BLaER1 (cell line): ENCODE results near the gene RHOC.
A peak's percentile ranks its signal among the peaks of the same experiment; 100 is the strongest.

Experiments used
- H3K27ac ChIP-seq: shearing (Covaris generic); formaldehyde crosslinking; 2 replicates; pipeline ENCODE4 v1.8.1; 2022
- H3K27me3 ChIP-seq: shearing (Covaris generic); formaldehyde crosslinking; 2 replicates; pipeline ENCODE4 v1.8.1; 2022
- H3K36me3 ChIP-seq: shearing (Covaris generic); formaldehyde crosslinking; 2 replicates; pipeline ENCODE4 v1.8.1; 2022
- H3K4me1 ChIP-seq: shearing (Covaris generic); formaldehyde crosslinking; 2 replicates; pipeline ENCODE4 v1.8.1; 2022
- H3K4me2 ChIP-seq: shearing (Covaris generic); formaldehyde crosslinking; 2 replicates; pipeline ENCODE4 v1.8.1; 2022
- H3K4me3 ChIP-seq: shearing (Covaris generic); formaldehyde crosslinking; 2 replicates; pipeline ENCODE4 v1.8.1; 2022
- H3K9ac ChIP-seq: shearing (Covaris generic); formaldehyde crosslinking; 2 replicates; pipeline ENCODE4 v1.8.1; 2022
- H3K9me3 ChIP-seq: shearing (Covaris generic); formaldehyde crosslinking; 2 replicates; pipeline ENCODE4 v1.8.1; 2022
- H4K20me1 ChIP-seq: shearing (Covaris generic); formaldehyde crosslinking; 2 replicates; pipeline ENCODE4 v1.8.1; 2022
- Cebpa-rat ChIP-seq: shearing (Covaris generic); IDR thresholded peaks from 2 replicates; pipeline ENCODE4 v1.8.1; 2022

Gene RHOC

DNA sequence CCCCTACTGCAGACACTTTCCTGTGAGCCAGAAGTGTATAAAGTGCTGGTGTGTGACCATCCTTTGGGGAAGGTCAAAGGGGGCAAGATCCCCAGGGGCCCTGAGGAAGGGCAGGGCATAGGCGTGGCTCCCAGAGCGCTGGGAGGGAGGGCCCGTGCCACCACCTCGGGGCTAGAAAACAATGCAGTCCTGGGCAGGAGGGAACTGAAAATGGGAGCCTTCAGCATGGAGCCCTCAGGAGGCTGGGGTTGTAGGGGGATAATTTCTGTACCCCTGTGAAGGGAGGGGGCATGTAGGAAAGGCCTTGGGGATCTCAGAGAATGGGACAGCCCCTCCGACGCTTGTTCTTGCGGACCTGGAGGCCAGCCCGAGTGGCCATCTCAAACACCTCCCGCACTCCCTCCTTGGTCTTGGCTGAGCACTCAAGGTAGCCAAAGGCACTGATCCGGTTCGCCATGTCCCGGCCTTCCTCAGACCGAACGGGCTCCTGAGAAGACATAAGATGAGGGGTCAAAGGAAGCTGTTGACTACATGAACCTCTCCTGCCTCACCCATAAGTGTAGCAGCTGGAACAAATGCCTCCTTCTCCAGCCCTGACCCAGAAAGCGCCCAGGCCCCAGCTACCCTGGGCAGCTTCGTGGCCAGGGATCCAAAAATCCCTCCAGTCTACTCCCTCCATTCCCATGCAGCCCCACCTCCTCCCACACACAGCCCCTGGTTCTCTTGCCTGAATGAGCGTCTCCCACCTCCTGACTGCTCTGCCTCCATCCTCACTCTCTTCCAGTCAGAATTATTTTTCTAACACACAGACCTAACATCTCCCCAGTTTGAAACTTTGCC lies 5.5 kb downstream of the RHOC start:
- Histone ChIP-seq H3K27ac (peak overlapping the region; percentile 92), H3K9me3 (no peaks in the 10 kb centered on the region), H4K20me1 (no peaks in the 10 kb centered on the region), H3K4me3 (peak overlapping the region; percentile 45), H3K9ac (peak overlapping the region; percentile 79), H3K4me1 (peaks cover 86% of the 10 kb centered on the region), H3K4me2 (peak overlapping the region; percentile 97), H3K27me3 (no peaks in the 10 kb centered on the region), H3K36me3 (peaks cover 42% of the 10 kb centered on the region)
- no peak for TF ChIP-seq Cebpa-rat

DNA sequence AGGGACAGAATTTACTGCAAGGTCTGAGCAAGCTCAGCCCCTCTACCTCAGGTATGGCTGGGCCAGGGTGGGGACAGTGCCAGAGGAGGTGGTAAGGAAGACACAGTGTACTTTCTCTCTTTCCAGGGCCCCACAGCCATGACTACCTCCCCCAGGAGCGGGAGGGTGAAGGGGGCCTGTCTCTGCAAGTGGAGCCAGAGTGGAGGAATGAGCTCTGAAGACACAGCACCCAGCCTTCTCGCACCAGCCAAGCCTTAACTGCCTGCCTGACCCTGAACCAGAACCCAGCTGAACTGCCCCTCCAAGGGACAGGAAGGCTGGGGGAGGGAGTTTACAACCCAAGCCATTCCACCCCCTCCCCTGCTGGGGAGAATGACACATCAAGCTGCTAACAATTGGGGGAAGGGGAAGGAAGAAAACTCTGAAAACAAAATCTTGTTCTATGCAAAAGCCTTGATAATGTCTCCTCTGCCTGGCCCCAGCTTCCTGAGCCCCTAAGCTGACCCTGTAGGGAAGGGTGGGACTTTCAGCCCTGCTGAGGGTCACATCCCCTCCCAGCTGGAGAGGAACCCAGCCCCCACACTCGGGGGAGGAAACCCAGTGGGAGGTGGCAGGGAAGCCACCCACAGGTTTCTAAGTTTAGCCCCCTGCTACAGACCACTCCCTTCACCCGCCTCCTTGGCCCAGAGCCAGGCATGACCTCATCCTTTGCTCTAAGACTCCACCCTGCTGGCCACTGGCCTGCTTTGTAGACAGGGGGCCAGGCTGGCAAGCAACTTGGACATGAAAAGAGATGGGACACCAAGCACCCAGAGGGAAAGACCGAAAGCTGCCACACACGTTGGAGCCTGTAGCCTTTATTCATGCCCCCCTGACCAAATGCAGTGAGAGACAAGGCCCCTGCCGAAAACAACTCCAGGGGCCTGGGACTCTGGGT lies 6.4 kb downstream of the RHOC start:
- peak overlapping the region; percentile 45 for H3K4me3 ChIP-seq
- H3K27me3 ChIP-seq = no peaks in the 10 kb centered on the region
- peak overlapping the region; percentile 92 for H3K27ac ChIP-seq
- H3K4me2 ChIP-seq = peak overlapping the region; percentile 97
- peak overlapping the region; percentile 79 for H3K9ac ChIP-seq
- H3K4me1 ChIP-seq = peaks cover 79% of the 10 kb centered on the region
- no peaks in the 10 kb centered on the region for H4K20me1 ChIP-seq
- H3K9me3 ChIP-seq = no peaks in the 10 kb centered on the region
- no peak for TF ChIP-seq Cebpa-rat
- H3K36me3 ChIP-seq = peaks cover 51% of the 10 kb centered on the region

DNA sequence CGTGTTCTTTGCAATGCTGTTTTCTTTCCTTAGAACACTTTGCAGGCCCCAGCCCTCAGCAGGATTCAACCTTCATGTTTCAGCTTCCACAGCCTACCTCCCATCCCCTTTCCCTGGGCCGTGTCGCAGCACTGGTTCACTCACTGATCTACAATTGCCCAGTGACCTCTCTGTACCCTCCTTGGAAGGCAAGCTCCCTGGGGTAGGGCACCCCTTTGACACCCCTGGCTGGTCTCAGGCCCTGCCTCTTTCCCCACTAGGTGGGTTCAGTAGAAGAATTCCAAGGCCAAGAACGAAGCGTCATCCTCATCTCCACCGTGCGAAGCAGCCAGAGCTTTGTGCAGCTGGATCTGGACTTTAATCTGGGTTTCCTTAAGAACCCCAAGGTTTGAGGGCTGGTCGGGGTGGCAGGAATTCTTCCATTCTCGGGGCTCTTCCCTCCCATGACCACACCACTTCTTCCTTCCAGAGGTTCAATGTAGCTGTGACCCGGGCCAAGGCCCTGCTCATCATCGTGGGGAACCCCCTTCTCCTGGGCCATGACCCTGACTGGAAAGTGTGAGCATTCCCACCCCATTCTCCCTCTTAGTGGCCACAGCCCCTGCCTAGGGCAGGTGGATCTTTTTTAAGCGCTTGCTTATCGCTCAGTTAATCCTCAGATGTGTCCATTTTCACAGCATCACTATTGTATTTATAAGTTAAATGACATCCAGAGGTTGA lies 7.3 kb downstream of the RHOC start:
- no peaks in the 10 kb centered on the region for H3K27me3 ChIP-seq
- H3K9me3 ChIP-seq = no peaks in the 10 kb centered on the region
- peaks cover 61% of the 10 kb centered on the region for H3K36me3 ChIP-seq
- H3K4me2 ChIP-seq = peak overlapping the region; percentile 97
- H3K9ac ChIP-seq = peak overlapping the region; percentile 79
- peak overlapping the region; percentile 92 for H3K27ac ChIP-seq
- no peaks in the 10 kb centered on the region for H4K20me1 ChIP-seq
- H3K4me1 ChIP-seq = peaks cover 69% of the 10 kb centered on the region
- H3K4me3 ChIP-seq = no peak overlapping the region
- TF ChIP-seq Cebpa-rat = no peak

DNA sequence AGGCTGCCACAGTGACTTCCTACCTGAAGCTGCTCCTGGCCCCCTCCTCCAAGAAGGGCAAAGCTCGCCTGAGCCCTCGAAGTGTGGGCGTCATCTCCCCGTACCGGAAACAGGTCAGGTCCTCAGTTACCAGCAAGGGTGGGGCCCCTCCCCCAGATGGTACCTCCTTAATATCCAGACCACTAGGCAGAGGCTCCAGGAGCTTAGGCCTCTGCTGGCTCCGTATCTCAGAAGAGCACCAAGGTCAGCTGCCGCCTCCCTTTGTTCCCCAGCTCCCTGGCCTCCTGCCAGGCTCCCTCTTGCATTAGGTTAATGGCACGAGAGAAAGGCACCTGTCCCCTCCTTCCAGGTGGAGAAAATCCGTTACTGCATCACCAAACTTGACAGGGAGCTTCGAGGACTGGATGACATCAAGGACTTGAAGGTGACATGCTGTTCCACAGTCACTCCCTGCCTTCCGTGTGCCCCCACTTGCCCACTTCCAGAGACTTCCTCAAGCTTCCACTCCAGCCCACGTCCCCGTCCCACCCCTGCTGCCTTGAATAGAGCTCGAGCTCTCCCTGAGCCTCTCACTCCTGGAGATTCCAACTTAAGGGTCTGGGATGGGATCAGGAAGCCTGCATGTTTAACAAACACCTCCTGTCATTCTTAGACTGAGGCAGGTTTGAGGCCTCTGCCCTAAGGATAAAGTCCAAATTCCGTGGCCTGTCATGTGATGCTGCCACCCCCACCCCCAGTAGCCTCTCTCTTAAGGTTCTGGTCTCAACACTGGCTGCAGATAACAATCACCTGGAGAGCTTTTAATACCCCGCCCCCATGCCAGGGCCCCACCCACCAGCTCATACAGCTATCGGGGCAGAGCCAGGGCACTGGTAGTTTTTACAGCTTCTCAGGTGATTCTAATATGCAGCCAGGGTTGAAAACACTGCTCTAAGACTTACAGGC lies 8.3 kb downstream of the RHOC start:
- no peak overlapping the region for H3K9ac ChIP-seq
- H3K36me3 ChIP-seq = peaks cover 70% of the 10 kb centered on the region
- no peaks in the 10 kb centered on the region for H3K9me3 ChIP-seq
- H3K4me1 ChIP-seq = peaks cover 59% of the 10 kb centered on the region
- H4K20me1 ChIP-seq = no peaks in the 10 kb centered on the region
- no peaks in the 10 kb centered on the region for H3K27me3 ChIP-seq
- TF ChIP-seq Cebpa-rat = no peak
- H3K27ac ChIP-seq = 0 out of 2 replicates have a peak overlapping the region, but pooled peaks have one; percentile 92
- no peak overlapping the region for H3K4me2 ChIP-seq
- H3K4me3 ChIP-seq = no peak overlapping the region

- H4K20me1 ChIP-seq = no peaks in the 10 kb centered on the region
- H3K9ac ChIP-seq = no peak overlapping the region
- peaks cover 51% of the 10 kb centered on the region for H3K4me1 ChIP-seq
- H3K36me3 ChIP-seq = peaks cover 74% of the 10 kb centered on the region
- H3K27me3 ChIP-seq = no peaks in the 10 kb centered on the region
- 0 out of 2 replicates have a peak overlapping the region, but pooled peaks have one; percentile 18 for H3K27ac ChIP-seq
- H3K9me3 ChIP-seq = no peaks in the 10 kb centered on the region
- no peak for TF ChIP-seq Cebpa-rat
- no peak overlapping the region for H3K4me2 ChIP-seq
- no peak overlapping the region for H3K4me3 ChIP-seq
Measured at GRCh38 chr1:112697781-112698201, 9.1 kb downstream of the RHOC start.

DNA sequence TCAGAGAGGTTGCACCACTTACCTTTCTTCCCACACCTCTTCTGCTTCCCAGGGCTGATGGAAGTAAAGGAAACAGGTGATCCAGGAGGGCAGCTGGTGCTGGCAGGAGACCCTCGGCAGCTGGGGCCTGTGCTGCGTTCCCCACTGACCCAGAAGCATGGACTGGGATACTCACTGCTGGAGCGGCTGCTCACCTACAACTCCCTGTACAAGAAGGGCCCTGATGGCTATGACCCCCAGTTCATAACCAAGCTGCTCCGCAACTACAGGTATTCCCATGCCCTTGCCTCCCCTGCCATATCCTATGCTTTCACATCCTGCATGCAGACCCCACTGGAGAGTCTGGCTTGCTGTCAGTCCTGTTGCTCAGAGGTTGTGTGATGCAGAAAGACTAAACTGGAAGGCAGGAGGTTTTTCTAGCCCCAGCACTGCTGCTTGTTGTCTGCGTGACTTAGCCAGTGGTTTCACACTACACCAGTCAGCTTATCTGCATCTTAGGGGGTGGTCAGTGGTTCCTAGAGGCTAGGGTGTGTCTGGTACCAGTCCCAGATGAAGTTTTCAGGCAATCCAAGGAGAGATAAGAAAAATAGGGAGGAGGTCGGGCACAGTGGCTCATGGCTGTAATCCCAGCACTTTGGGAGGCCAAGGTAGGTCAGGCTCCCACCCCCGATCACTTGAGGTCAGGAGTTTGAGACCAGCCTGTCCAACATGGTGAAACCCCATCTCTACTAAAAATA lies 10.2 kb downstream of the RHOC start:
- Histone ChIP-seq H3K9ac (no peak overlapping the region), H3K27me3 (no peaks in the 10 kb centered on the region), H3K4me2 (no peak overlapping the region), H3K4me1 (peaks cover 41% of the 10 kb centered on the region), H3K27ac (no peak overlapping the region), H3K4me3 (no peak overlapping the region), H3K36me3 (peaks cover 83% of the 10 kb centered on the region), H3K9me3 (no peaks in the 10 kb centered on the region), H4K20me1 (no peaks in the 10 kb centered on the region)
- no peak for TF ChIP-seq Cebpa-rat

DNA sequence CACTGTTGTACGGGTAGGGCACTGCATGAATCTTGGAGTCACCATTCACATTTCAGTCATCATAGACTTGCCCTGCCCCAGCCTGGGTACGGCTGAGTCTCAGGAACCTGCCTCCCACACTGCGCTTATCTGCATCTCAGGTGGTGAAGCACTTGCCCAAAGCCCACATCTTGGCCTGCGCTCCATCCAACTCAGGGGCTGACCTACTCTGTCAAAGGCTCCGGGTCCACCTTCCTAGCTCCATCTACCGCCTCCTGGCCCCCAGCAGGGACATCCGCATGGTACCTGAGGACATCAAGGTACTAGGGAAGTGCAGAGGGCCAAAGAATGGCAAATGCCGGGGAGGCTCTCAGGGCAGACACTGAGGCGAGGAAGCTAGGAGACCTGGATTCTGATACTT lies 11.7 kb downstream of the RHOC start:
- H3K4me3 ChIP-seq = no peak overlapping the region
- TF ChIP-seq Cebpa-rat = no peak
- H3K9ac ChIP-seq = no peak overlapping the region
- no peak overlapping the region for H3K4me2 ChIP-seq
- H3K27ac ChIP-seq = no peak overlapping the region
- H3K4me1 ChIP-seq = peaks cover 26% of the 10 kb centered on the region
- no peaks in the 10 kb centered on the region for H4K20me1 ChIP-seq
- H3K36me3 ChIP-seq = peaks cover 98% of the 10 kb centered on the region
- H3K9me3 ChIP-seq = no peaks in the 10 kb centered on the region
- H3K27me3 ChIP-seq = no peaks in the 10 kb centered on the region

GRCh38 chr1:112694363-112694929 lies 12.5 kb downstream of the RHOC start:
- no peak overlapping the region for H3K4me3 ChIP-seq
- no peaks in the 10 kb centered on the region for H3K9me3 ChIP-seq
- no peak overlapping the region for H3K4me2 ChIP-seq
- H3K4me1 ChIP-seq = peaks cover 18% of the 10 kb centered on the region
- H3K36me3 ChIP-seq = peaks cover 100% of the 10 kb centered on the region
- H3K9ac ChIP-seq = no peak overlapping the region
- H3K27ac ChIP-seq = no peak overlapping the region
- no peak for TF ChIP-seq Cebpa-rat
- no peaks in the 10 kb centered on the region for H4K20me1 ChIP-seq
- no peaks in the 10 kb centered on the region for H3K27me3 ChIP-seq
